Measurements from ENCODE around the gene RNF114. TPM values are rescaled to one million over a fixed set of nuclear protein-coding genes. Genes with fewer than 3 reads are reported as not detected.

Gene RNF114
- total RNA-seq, 4 donors from 2014 or later, result 48.7 to 166 (median 103) TPM

DNA sequence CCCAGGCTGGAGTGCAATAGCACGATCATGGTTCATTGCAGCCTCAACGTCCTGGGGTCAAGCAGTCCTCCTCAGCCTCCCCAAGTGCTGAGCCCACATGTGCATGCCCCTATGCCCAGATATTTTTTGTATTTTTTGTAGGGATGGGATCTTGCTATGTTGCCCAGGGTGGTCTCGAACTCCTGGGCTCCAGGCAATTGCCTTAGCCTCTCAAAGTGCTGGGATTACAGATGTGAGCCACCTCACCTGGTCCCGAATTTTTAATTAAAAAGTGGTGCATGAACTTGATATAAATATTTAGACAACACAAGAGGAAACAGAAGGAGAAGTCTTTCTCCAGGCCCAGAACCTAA lies 7.1 kb upstream of the RNF114 start:
- DNase-seq (ENCODE audit: low spot score in 2 of 2), result peak in 1 of 2 donors; percentile 21
- no peak overlapping the region for H3K4me3 ChIP-seq (ENCODE audit: low read depth, poor library complexity, severe bottlenecking)
- intact Hi-C loops (cut with DNase I; ENCODE audit: low total_unique reads), result no loop called here
- no peak for TF ChIP-seq POLR2A (IDR thresholded peaks at IDR 0.05)
- TF ChIP-seq, protein P1, sequence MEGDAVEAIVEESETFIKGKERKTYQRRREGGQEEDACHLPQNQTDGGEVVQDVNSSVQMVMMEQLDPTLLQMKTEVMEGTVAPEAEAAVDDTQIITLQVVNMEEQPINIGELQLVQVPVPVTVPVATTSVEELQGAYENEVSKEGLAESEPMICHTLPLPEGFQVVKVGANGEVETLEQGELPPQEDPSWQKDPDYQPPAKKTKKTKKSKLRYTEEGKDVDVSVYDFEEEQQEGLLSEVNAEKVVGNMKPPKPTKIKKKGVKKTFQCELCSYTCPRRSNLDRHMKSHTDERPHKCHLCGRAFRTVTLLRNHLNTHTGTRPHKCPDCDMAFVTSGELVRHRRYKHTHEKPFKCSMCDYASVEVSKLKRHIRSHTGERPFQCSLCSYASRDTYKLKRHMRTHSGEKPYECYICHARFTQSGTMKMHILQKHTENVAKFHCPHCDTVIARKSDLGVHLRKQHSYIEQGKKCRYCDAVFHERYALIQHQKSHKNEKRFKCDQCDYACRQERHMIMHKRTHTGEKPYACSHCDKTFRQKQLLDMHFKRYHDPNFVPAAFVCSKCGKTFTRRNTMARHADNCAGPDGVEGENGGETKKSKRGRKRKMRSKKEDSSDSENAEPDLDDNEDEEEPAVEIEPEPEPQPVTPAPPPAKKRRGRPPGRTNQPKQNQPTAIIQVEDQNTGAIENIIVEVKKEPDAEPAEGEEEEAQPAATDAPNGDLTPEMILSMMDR (IDR thresholded peaks at IDR 0.05), result no peak
- WGBS, 2 donors, result 35 to 39% methylated on average over 4 of the region's 4 CpGs

DNA sequence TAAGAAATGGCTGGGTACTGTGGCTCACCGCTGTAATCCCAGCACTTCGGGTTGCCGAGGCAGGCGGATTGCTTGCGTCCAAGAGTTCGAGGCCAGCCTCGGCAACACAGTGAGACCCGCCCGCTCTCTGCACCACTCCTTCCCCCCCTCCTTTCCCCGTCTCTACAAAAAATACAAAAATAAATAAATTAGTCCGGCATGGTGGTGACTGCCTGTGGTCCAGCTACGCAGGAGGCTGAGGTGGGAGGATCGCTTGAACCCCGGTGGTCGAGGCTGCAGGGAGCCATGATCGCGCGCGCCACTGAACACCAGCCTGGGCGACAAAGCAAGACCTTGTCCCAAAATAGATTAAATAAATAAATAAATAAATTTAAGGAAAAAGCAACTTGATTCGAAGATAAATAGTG lies 448 bp upstream of the RNF114 start:
- 20 to 39% methylated on average over 21 of the region's 21 CpGs for WGBS, 2 donors
- intact Hi-C loops (cut with DNase I; ENCODE audit: low total_unique reads), result no loop called here
- no peak for TF ChIP-seq POLR2A (IDR thresholded peaks at IDR 0.05)
- TF ChIP-seq, protein P1 (IDR thresholded peaks at IDR 0.05), result no peak
- H3K4me3 ChIP-seq (ENCODE audit: low read depth, poor library complexity, severe bottlenecking), result no peak overlapping the region
- DNase-seq (ENCODE audit: low spot score in 2 of 2), result no peak

GRCh38 chr20:49937027-49937929 lies 1.1 kb downstream of the RNF114 start:
- H3K4me3 ChIP-seq (ENCODE audit: low read depth, poor library complexity, severe bottlenecking), result peak overlapping the region; percentile 75
- TF ChIP-seq POLR2A (IDR thresholded peaks at IDR 0.05), result no peak
- TF ChIP-seq, protein P1 (IDR thresholded peaks at IDR 0.05), result no peak
- DNase-seq (ENCODE audit: low spot score in 2 of 2), result peak in 1 of 2 donors; percentile 84
- intact Hi-C loops (cut with DNase I; ENCODE audit: low total_unique reads), result no loop called here
- 9 to 15% methylated on average over 12 of the region's 12 CpGs for WGBS, 2 donors

GRCh38 chr20:49938173-49939163 lies 2.3 kb downstream of the RNF114 start:
- no peak overlapping the region for H3K4me3 ChIP-seq (ENCODE audit: low read depth, poor library complexity, severe bottlenecking)
- no peak for TF ChIP-seq POLR2A (IDR thresholded peaks at IDR 0.05)
- TF ChIP-seq, protein P1 (IDR thresholded peaks at IDR 0.05), result no peak
- peak; percentile 35 to 90 for DNase-seq (ENCODE audit: low spot score in 2 of 2)
- WGBS, 2 donors, result 53% methylated on average over 12 of the region's 12 CpGs
- intact Hi-C loops (cut with DNase I; ENCODE audit: low total_unique reads), result no loop called here

- TF ChIP-seq, protein P1 (IDR thresholded peaks at IDR 0.05), result no peak
- no peak for TF ChIP-seq POLR2A (IDR thresholded peaks at IDR 0.05)
- WGBS, 2 donors, result 94 to 96% methylated on average over 15 of the region's 15 CpGs
- DNase-seq (ENCODE audit: low spot score in 2 of 2), result peak in 1 of 2 donors; percentile 40
- no peak overlapping the region for H3K4me3 ChIP-seq (ENCODE audit: low read depth, poor library complexity, severe bottlenecking)
- intact Hi-C loops (cut with DNase I; ENCODE audit: low total_unique reads), result no loop called here
These were observed 5.3 kb downstream of the RNF114 start for GRCh38 chr20:49941456-49941855.

Data from lower leg skin (tissue), 4 donors.